H1 (cell line): ENCODE results near the gene SLC30A7. TPM values are rescaled to one million over a fixed set of nuclear protein-coding genes. Genes with fewer than 3 reads are reported as not detected.

Experiments used
- CTCF ChIA-PET: fragments of 300-600 bp; sonication (Branson Sonifier 250); formaldehyde crosslinking; loops from one replicate; lab custom pipeline; 2021; ENCODE audit not compliant: partially characterized antibody; lab: Charles Lee
- POLR2A ChIA-PET: fragments of 300-600 bp; sonication (Branson Sonifier 250); formaldehyde crosslinking; loops from one replicate; lab custom pipeline; 2021; ENCODE audit warnings: inconsistent platforms; ENCODE audit not compliant: partially characterized antibody; lab: Charles Lee
- DNase-seq, 2 experiments: peaks; one replicate each; pipeline versions ENCODE4 v3.0.0 to v3.0.0-alpha.2; 2010 to 2022; ENCODE audit warnings: low spot score in 2 of 2, low read depth in 1 of 2, mixed read lengths in 1 of 2
- FAIRE-seq: peaks from 2 replicates; lab custom pipeline; 2011; peaks lifted over from hg19 to GRCh38; lab: Jason Lieb, UNC
- H2AFZ ChIP-seq: 2 replicates; pipeline ENCODE4 v1.8.1; 2012; ENCODE audit warnings: low read length, inconsistent platforms
- H2AK5ac ChIP-seq: 2 replicates; pipeline ENCODE4 v1.6.1; 2013; ENCODE audit warnings: low read depth, low read length
- H2BK120ac ChIP-seq: replicated peaks from 2 replicates; pipeline ENCODE3; 2013; ENCODE audit warnings: low read depth, low read length, inconsistent platforms
- H2BK12ac ChIP-seq: 2 replicates; pipeline ENCODE4 v1.6.1; 2013; ENCODE audit warnings: low read depth, low read length
- H2BK15ac ChIP-seq: 2 replicates; pipeline ENCODE4 v1.6.1; 2013; ENCODE audit warnings: low read length
- H2BK20ac ChIP-seq: 2 replicates; pipeline ENCODE4 v1.6.1; 2013; ENCODE audit warnings: low read length
- H2BK5ac ChIP-seq: 2 replicates; pipeline ENCODE4 v1.6.1; 2013; ENCODE audit warnings: low read depth, low read length
- H3K14ac ChIP-seq: 2 replicates; pipeline ENCODE4 v1.6.1; 2013; ENCODE audit warnings: inconsistent platforms; ENCODE audit not compliant: insufficient read length
- H3K18ac ChIP-seq: 2 replicates; pipeline ENCODE4 v1.6.1; 2013; ENCODE audit warnings: low read length; ENCODE audit errors: extremely low read depth
- H3K23ac ChIP-seq: 2 replicates; pipeline ENCODE4 v1.6.1; 2013; ENCODE audit warnings: inconsistent platforms; ENCODE audit not compliant: insufficient read length
- H3K23me2 ChIP-seq: 2 replicates; pipeline ENCODE4 v1.6.1; 2013; ENCODE audit warnings: low read depth, low read length
- H3K27ac ChIP-seq: 2 replicates; pipeline ENCODE4 v1.6.1; 2011; ENCODE audit warnings: low read depth, low read length, inconsistent platforms
- H3K27me3 ChIP-seq, 4 experiments: replicated peaks in 1 of 4; 1 replicate in 1 of 4; 2 replicates in 3 of 4; pipeline versions ENCODE4 v1.6.1 to v1.8.1; 2011 to 2013; ENCODE audit warnings: low read length in 3 of 4, mild to moderate bottlenecking in 3 of 4, inconsistent platforms in 2 of 4, mixed read lengths in 2 of 4, moderate library complexity in 1 of 4; ENCODE audit not compliant: control insufficient read depth in 3 of 4, insufficient read depth in 3 of 4; ENCODE audit errors: extremely low read depth in 1 of 4
- H3K36me3 ChIP-seq, 4 experiments: 2 replicates each; pipeline versions ENCODE4 v1.6.1 to v1.8.1; 2011 to 2013; ENCODE audit warnings: mild to moderate bottlenecking in 4 of 4, low read length in 3 of 4, moderate library complexity in 2 of 4, control low read depth in 1 of 4, inconsistent platforms in 1 of 4; ENCODE audit not compliant: insufficient read depth in 4 of 4, control insufficient read depth in 2 of 4
- H3K4ac ChIP-seq: replicated peaks from 2 replicates; pipeline ENCODE3; 2013; ENCODE audit warnings: low read length, low read depth, mixed read lengths, inconsistent platforms; ENCODE audit not compliant: insufficient read length
- H3K4me1 ChIP-seq, 4 experiments: replicated peaks in 1 of 4; 1 replicate in 1 of 4; 2 replicates in 3 of 4; pipeline versions ENCODE4 v1.6.1 to v1.8.1; 2011 to 2013; ENCODE audit warnings: low read length in 3 of 4, inconsistent platforms in 2 of 4, mixed read lengths in 1 of 4; ENCODE audit not compliant: insufficient read depth in 4 of 4, control insufficient read depth in 3 of 4
- H3K4me2 ChIP-seq, 2 experiments: 2 replicates each; pipeline versions ENCODE4 v1.6.1 to v1.8.1; 2011 to 2013; ENCODE audit warnings: low read depth in 2 of 2, low read length in 2 of 2, control low read depth in 1 of 2, inconsistent platforms in 1 of 2, mild to moderate bottlenecking in 1 of 2; ENCODE audit not compliant: insufficient read depth in 1 of 2
- H3K4me3 ChIP-seq, 4 experiments: fragments of 200-600, 300-600 bp in 1 of 4; sonication (generic), shearing (Covaris generic), sonication (Bioruptor Twin) in 1 of 4; 2 replicates each; pipeline versions ENCODE4 v1.5.1 to v1.8.1; 2011 to 2016; ENCODE audit warnings: low read length in 4 of 4, low read depth in 3 of 4, control low read depth in 2 of 4, inconsistent platforms in 2 of 4, mild to moderate bottlenecking in 2 of 4, mixed read lengths in 1 of 4, moderate library complexity in 1 of 4; ENCODE audit not compliant: insufficient read depth in 2 of 4; ENCODE audit errors: extremely low read depth in 1 of 4
- H3K56ac ChIP-seq: replicated peaks from 2 replicates; pipeline ENCODE3; 2013; ENCODE audit warnings: low read depth, mild to moderate bottlenecking, mixed read lengths, low read length, inconsistent platforms; ENCODE audit not compliant: insufficient read length
- H3K79me1 ChIP-seq: 2 replicates; pipeline ENCODE4 v1.6.1; 2013; ENCODE audit warnings: low read depth, low read length, control low read depth
- H3K79me2 ChIP-seq, 2 experiments: 2 replicates each; pipeline versions ENCODE4 v1.6.1 to v1.8.1; 2012 to 2013; ENCODE audit warnings: low read length in 2 of 2, mild to moderate bottlenecking in 2 of 2, inconsistent platforms in 1 of 2; ENCODE audit not compliant: insufficient read depth in 2 of 2, control insufficient read depth in 1 of 2
- H3K9ac ChIP-seq, 4 experiments: replicated peaks in 1 of 4; 1 replicate in 1 of 4; 2 replicates in 3 of 4; pipeline versions ENCODE4 v1.6.1 to v1.8.1; 2011 to 2013; ENCODE audit warnings: low read depth in 3 of 4, low read length in 3 of 4, control low read depth in 2 of 4, mild to moderate bottlenecking in 2 of 4, moderate library complexity in 2 of 4, inconsistent platforms in 1 of 4; ENCODE audit errors: extremely low read depth in 1 of 4
- H3K9me3 ChIP-seq, 2 experiments: 2 replicates each; pipeline versions ENCODE4 v1.6.1 to v1.8.1; 2012 to 2013; ENCODE audit warnings: mild to moderate bottlenecking in 2 of 2, moderate library complexity in 2 of 2, control low read depth in 1 of 2, inconsistent platforms in 1 of 2, low read depth in 1 of 2, low read length in 1 of 2, mixed read lengths in 1 of 2; ENCODE audit not compliant: insufficient read depth in 2 of 2
- H4K20me1 ChIP-seq, 2 experiments: replicated peaks in 1 of 2; 2 replicates each; pipeline versions ENCODE3 to v1.8.1; 2011 to 2013; ENCODE audit warnings: inconsistent platforms in 2 of 2, low read length in 2 of 2, mild to moderate bottlenecking in 1 of 2; ENCODE audit not compliant: insufficient read depth in 2 of 2, control insufficient read depth in 1 of 2
- H4K5ac ChIP-seq: 2 replicates; pipeline ENCODE4 v1.6.1; 2013; ENCODE audit warnings: low read length, low read depth, mixed read lengths, inconsistent platforms; ENCODE audit not compliant: insufficient read length
- H4K8ac ChIP-seq: 2 replicates; pipeline ENCODE4 v1.8.0; 2013; ENCODE audit warnings: mild to moderate bottlenecking, moderate library complexity, low read length, inconsistent platforms; ENCODE audit not compliant: insufficient read depth; ENCODE audit errors: extremely low read depth
- H4K91ac ChIP-seq: replicated peaks from 2 replicates; pipeline ENCODE3; 2013; ENCODE audit warnings: low read length, mixed read lengths, inconsistent platforms; ENCODE audit not compliant: insufficient read length
- CBX5 ChIP-seq: fragments of 300-800, 300-1000 bp; sonication (generic); IDR thresholded peaks from 2 replicates; pipeline ENCODE4 v1.7.1; 2016; ENCODE audit warnings: antibody characterized with exemption, low read length, low read depth
- MAFK ChIP-seq: IDR thresholded peaks from 2 replicates; pipeline ENCODE4 v1.6.1; 2012; ENCODE audit warnings: low read depth, mild to moderate bottlenecking, improper control_type of control experiment, low read length
- POLR2AphosphoS5 ChIP-seq: IDR thresholded peaks from 2 replicates; pipeline ENCODE4 v1.6.1; 2011; ENCODE audit warnings: low read depth, low read length
- RXRA ChIP-seq: IDR thresholded peaks from 2 replicates; pipeline ENCODE4 v1.6.1; 2011; ENCODE audit warnings: low read depth, mild to moderate bottlenecking, low read length, moderate library complexity; ENCODE audit not compliant: insufficient read depth
- SP1 ChIP-seq: IDR thresholded peaks from 2 replicates; pipeline ENCODE4 v1.6.1; 2011; ENCODE audit warnings: low read depth, low read length
- WGBS, 2 experiments: shearing (Covaris generic) in 1 of 2; methylation state at CpG; one replicate each; pipeline versions ENCODE4 v1.1.6 to v1.1.7; 2013 to 2015; ENCODE audit warnings: low lambda C conversion rate in 2 of 2, mixed read lengths in 2 of 2, inconsistent platforms in 1 of 2, low coverage in 1 of 2, missing lambda C conversion rate in 1 of 2; ENCODE audit not compliant: insufficient replicate concordance in 2 of 2, insufficient coverage in 1 of 2, insufficient read length in 1 of 2; ENCODE audit errors: extremely low coverage in 1 of 2, missing lambda C conversion rate in 1 of 2; 5-methylcytosine and 5-hydroxymethylcytosine counted together
- polyA plus RNA-seq, 7 experiments: library from polyadenylated mRNA; depleted of rRNA in 3 of 7; stranded (reverse) in 5 of 7; unstranded in 2 of 7; fragments of >200 nt in 5 of 7; fragments of 200-250 nt in 2 of 7; gene quantifications; 1 replicate in 5 of 7; 2 replicates in 1 of 7; 4 replicates in 1 of 7; pipeline versions ENCODE4 v1.2.1 to v1.2.3, GENCODE V29; 2011 to 2013; ENCODE audit warnings: missing spikeins in 2 of 7, mixed read lengths in 2 of 7
- total RNA-seq: library from RNA; stranded (reverse); fragmentation: NEBNext Ultra II Directional; extraction: Animal tissue kit (Norgen Biotek cat#: 25700); gene quantifications from 2 replicates; pipeline ENCODE4 v1.2.1, GENCODE V29; 2021
- TF ChIP-seq, protein P1 (sequence below): IDR thresholded peaks from 2 replicates; pipeline ENCODE4 v1.6.1; 2011; ENCODE audit warnings: low read length, improper control_type of control experiment

Gene SLC30A7
- total and polyA plus RNA-seq, 2 of the 8 experiments (the other 6 are each of a cell fraction or from before 2014, with no cell fraction given), result 5.5 to 22.1 TPM

DNA sequence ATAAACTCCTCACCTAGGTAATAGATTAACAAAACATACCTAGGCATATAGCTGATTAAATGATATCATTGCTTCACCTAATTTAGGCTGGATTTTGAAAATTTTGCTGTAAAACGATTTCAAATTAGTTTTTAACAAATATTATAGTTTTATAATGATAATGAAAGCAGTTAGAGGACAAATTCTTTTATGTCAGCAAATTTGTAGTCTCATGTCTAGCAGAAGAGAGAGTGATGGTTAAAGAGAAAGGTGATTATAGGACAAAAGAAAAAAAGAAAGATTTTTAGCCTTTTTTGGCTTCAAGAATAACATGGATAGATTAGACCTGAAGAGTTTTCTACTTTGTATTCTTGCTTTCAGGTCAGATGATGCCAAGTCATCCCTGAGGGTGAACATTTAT, 133.3 kb downstream of the SLC30A7 start:
- DNase-seq (no peak), FAIRE-seq (no peak)
- Histone ChIP-seq H3K9ac (no peak overlapping the region), H3K9me3 (no peaks in the 10 kb centered on the region), H2AK5ac (no peak overlapping the region), H4K5ac (no peak overlapping the region), H3K4me1 (no peaks in the 10 kb centered on the region), H2BK15ac (no peak overlapping the region), H3K23ac (no peak overlapping the region), H2BK20ac (no peak overlapping the region), H2AFZ (no peak overlapping the region), H3K4me2 (no peak overlapping the region), H3K27me3 (no peaks in the 10 kb centered on the region), H4K91ac (no peak overlapping the region), H2BK120ac (no peak overlapping the region), H3K4me3 (no peak overlapping the region), H3K56ac (no peak overlapping the region), H3K79me2 (peaks cover 3 to 37% of the 10 kb centered on the region in 2 experiments; a peak in 2 of 4 replicates), H3K23me2 (peaks cover 3% of the 10 kb centered on the region), H4K20me1 (no peaks in the 10 kb centered on the region), H3K14ac (no peak overlapping the region), H3K27ac (no peak overlapping the region), H3K18ac (no peak overlapping the region), H2BK5ac (no peak overlapping the region), H3K4ac (no peak overlapping the region), H4K8ac (no peak overlapping the region), H3K79me1 (peaks cover 2% of the 10 kb centered on the region), H3K36me3 (no peaks in the 10 kb centered on the region; a peak in 1 of 8 replicates), H2BK12ac (no peak overlapping the region)
- CTCF ChIA-PET, result no interaction called here
- 89% methylated on average over 1 of the region's 1 CpG; no CpG with 5 or more reads in 1 of the 2 experiments for WGBS, 2 experiments
- POLR2A ChIA-PET, result no interaction called here
- TF ChIP-seq SP1 (no peak), MAFK (no peak), POLR2AphosphoS5 (no peak), CBX5 (no peak), RXRA (no peak)
- TF ChIP-seq, protein P1, sequence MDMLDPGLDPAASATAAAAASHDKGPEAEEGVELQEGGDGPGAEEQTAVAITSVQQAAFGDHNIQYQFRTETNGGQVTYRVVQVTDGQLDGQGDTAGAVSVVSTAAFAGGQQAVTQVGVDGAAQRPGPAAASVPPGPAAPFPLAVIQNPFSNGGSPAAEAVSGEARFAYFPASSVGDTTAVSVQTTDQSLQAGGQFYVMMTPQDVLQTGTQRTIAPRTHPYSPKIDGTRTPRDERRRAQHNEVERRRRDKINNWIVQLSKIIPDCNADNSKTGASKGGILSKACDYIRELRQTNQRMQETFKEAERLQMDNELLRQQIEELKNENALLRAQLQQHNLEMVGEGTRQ, result no peak
